ENCODE results near the gene PKD1.

- TF ChIP-seq CTCF (IDR thresholded peaks at IDR 0.05; ENCODE audit: low read depth, low read length), result peak; percentile 20
- no peak for TF ChIP-seq POLR2A (IDR thresholded peaks at IDR 0.05; ENCODE audit: extremely low read depth, insufficient read length)
- TF ChIP-seq MYC (IDR thresholded peaks at IDR 0.05; ENCODE audit: low read depth, low read length), result no peak
- TF ChIP-seq MAX (IDR thresholded peaks at IDR 0.05; ENCODE audit: low read depth, low read length), result no peak
Measured at GRCh38 chr16:2056681-2057407, 78.9 kb downstream of the PKD1 start.

All from NB4 (cell line).